Epithelial cell of esophagus (primary cell): ENCODE results near the gene SELENOF.
A peak's percentile ranks its signal among the peaks of the same experiment; 100 is the strongest.

ENCODE experiments used
- DNase-seq: peaks from one replicate; pipeline ENCODE4 v3.0.0; 2010; ENCODE audit warnings: low read depth
- H3K4me3 ChIP-seq: 2 replicates; pipeline ENCODE4 v1.5.1; 2011; ENCODE audit warnings: mild to moderate bottlenecking, low read length, control low read depth
- CTCF ChIP-seq: IDR thresholded peaks from 2 replicates; pipeline ENCODE4 v1.5.1; 2011; ENCODE audit warnings: low read depth, mild to moderate bottlenecking, low read length, control low read depth, inconsistent platforms; ENCODE audit not compliant: insufficient read depth; ENCODE audit errors: missing control alignments

SELENOF gene

GRCh38 chr1:86922445-86922844 is 8.5 kb upstream of the SELENOF start:
- no peak overlapping the region for H3K4me3 ChIP-seq
- DNase-seq = no peak
- no peak for TF ChIP-seq CTCF

- no peak for TF ChIP-seq CTCF
- H3K4me3 ChIP-seq = no peak overlapping the region
- DNase-seq = no peak
These were observed 2.8 kb upstream of the SELENOF start for GRCh38 chr1:86916752-86917151.

GRCh38 chr1:86915737-86916235 is 1.9 kb upstream of the SELENOF start:
- no peak for DNase-seq
- H3K4me3 ChIP-seq = peak overlapping the region; percentile 90
- TF ChIP-seq CTCF = no peak

- no peak for TF ChIP-seq CTCF
- DNase-seq = peak; percentile 67
- peak overlapping the region; percentile 90 for H3K4me3 ChIP-seq
These were observed 1.2 kb upstream of the SELENOF start for GRCh38 chr1:86914998-86915736.

GRCh38 chr1:86914601-86914997 is 673 bp upstream of the SELENOF start, which contains the start of gene HS2ST1:
HS2ST1 (plus strand) TSS chr1:86914635.
- H3K4me3 ChIP-seq = peak within 1 kb of the TSS; percentile 90
- TF ChIP-seq CTCF = no peak
- no peak for DNase-seq

- peak overlapping the region; percentile 89 for H3K4me3 ChIP-seq
- no peak for TF ChIP-seq CTCF
- peak; percentile 40 for DNase-seq
These were observed 479 bp downstream of the SELENOF start for GRCh38 chr1:86913399-86913895.

- H3K4me3 ChIP-seq = peak overlapping the region; percentile 89
- TF ChIP-seq CTCF = no peak
- DNase-seq = no peak
These were observed 1.5 kb downstream of the SELENOF start for GRCh38 chr1:86912281-86912900.
